HG03460 (cell line): Measurements from ENCODE around the gene LUZP2.

Experiments
- ATAC-seq: cut with Tn5 transposase; IDR thresholded peaks from one replicate; pipeline ENCODE4 v1.9.1; 2021; ENCODE audit not compliant: unreplicated experiment

LUZP2 gene

DNA sequence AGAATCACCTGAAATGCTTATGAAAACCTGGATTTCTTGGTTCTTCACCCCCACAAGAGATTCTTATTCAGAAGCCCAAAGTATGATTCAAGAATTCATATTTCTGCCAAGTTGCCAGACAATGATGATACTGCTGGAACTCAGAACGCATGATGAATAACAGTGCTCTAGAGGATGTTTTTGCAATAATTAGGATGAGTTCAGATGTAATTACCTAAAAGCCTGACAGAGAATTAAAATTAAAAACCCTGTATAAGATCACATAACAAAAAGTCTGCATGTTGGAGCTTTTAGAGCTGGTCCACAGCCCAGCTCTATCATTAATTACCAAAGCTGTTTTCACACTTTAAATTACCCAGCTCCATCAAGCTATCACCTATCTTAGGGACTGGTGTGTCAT lies 211.8 kb downstream of the LUZP2 start:
- ATAC-seq: no peak

DNA sequence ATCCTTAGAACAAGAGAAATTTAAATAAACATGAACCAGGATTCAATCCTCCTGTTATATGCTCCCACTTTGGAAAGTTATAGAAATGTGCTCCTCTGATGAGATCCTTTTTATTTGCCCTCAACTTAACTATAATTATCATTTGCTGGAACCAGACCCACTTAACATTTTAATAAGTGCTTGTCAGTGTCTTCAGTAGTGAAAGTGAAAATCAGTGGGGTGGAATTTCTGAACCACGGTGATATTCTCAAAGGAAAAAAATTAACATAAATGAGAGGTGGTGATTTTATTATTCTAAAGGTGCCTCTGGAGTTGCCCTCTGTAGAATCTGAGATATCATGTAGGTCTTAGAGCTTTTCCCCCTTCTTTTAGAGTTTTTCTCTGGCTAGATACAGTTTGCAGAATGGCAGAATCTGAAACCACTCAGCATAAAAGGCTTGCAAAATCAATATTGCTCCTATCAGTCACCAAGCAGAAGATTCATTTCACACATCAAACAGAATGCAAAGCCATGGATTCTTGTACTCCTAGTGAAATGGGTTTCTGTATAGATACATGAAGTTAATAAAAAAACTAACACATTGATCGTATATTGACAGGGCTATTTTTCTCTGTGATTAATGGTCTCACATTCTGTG lies 213.2 kb downstream of the LUZP2 start:
- ATAC-seq: no peak

DNA sequence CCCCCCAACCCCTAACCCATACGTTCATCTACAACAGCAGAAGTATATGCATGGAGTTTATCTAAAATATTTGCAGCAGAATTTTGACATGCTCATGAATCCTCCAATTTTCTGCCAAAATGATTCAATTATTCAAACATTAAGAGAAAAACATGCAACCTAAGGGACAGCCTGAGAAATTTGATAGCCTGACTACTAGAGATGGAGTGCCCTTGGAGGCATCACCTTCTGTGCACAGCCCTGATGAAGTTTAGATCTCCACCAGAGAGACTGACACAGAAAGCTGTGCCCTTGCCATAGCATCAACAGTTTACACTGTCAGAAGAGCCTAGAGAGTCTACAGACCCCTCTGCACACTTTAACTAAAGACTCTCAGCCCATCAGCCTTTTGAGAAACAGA lies 217.7 kb downstream of the LUZP2 start:
- no peak for ATAC-seq

DNA sequence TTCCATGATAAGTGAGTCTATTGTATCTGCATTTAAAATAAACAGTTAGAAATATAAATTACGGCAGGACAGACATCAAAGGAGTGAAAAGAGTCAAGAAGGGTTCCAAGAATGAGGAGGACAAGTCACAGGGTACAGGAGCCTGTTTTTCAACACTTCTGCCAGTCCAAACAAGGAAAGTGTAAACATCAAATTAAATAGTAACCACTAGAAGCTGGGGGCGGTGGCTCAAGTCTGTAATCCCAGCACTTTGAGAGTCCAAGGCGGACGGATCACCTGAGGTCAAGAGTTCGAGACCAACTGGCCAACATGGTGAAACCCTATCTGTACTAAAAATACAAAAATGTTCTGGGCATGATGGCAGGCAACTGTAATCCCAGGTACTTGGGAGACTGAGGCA lies 219.6 kb downstream of the LUZP2 start:
- no peak for ATAC-seq

DNA sequence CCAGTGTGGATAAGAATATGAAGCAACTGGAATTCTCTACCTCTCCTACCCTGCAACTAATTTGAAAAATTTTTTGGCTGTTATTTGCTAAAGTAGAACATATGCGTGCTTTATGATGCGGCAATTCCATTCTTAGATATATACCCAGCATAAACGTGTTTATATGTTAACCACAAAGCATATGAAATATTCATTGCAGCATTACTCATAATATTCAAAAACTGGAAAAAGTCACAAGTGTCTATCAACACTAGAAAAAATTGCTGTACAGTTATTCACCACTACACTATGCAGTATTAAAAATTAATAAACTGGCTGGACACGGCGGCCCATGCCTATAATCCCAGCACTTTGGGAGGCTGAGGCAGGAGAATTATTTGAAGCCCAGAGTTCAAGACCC lies 226.4 kb downstream of the LUZP2 start:
- no peak for ATAC-seq

DNA sequence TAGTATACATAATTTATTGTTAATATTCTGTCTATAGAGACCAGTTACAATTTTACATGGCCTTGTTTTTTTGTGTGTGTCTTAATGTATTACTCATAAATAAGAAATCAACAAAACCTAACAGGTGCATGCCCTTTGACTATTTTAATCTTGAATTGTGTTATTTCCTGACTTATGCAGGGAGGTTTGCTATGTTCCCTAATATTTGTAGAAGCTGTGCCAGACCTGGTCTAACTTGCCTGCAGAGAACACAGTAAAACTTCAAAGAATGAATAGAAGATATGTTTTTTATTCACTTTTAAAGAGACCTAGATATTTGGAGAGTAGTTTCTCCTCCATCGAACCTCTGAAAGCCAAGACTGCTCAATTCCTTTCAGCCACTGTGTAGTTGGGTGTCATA lies 234.7 kb downstream of the LUZP2 start:
- no peak for ATAC-seq

DNA sequence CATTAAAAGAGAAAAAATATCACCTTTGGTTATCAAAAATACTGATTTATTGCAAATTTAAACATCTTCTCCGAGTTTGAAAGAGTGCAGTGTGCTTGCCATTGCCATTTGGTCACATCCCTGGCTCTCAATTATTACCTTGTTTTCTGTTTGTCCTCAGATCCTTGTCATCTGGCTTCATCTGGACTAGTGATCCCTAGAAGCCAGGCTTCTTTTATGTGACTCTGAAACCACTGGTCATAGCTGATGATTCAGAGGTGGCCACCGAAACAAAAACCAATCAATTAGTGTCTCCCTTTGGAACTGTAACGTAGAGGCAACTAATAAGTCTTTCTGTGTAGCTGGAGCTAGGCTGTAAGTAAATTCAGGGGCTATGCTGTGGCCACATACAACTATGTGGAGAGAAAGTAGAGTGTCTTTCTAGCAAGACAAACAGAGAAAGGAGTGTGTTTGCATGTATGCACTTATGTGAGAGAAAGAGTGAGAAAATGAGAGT lies 237.9 kb downstream of the LUZP2 start:
- no peak for ATAC-seq

DNA sequence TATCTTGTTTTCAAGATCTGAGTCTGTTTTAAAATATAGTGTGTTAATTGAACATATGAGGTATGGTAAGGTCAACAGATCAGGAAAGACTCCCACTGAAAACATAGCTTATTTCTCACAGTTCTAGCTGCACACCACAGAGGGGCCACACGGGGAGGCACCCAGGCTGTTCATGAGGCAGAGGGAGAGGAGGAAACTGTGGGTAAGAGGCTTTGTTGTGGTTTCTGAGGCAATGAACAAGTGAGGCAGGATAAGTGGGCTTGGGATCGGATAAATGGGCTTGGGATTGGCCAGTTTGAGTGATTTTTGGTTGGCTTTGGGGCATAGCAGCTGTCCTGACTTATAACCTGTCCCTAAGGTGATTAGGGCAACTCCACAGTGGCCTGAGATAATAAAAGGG lies 242.1 kb downstream of the LUZP2 start:
- ATAC-seq: no peak

DNA sequence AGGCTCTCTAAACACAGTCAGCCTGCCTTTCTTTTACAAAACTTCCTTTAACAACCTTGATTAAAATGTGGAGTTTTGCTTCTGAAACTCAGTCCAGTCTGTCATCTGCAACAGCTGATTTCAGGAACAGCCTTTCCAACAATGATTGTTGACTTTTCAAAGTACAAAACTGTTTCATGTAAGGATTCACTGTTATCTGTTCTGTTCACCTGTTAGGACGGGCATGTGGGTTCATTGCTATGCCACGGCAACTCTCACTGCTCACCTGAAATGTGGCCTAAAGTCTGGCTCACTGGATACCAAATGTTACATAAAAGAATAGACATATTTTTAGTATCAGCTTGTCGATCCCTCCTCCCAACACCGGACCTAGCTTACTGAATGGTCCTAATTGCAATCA lies 242.8 kb downstream of the LUZP2 start:
- ATAC-seq: no peak

DNA sequence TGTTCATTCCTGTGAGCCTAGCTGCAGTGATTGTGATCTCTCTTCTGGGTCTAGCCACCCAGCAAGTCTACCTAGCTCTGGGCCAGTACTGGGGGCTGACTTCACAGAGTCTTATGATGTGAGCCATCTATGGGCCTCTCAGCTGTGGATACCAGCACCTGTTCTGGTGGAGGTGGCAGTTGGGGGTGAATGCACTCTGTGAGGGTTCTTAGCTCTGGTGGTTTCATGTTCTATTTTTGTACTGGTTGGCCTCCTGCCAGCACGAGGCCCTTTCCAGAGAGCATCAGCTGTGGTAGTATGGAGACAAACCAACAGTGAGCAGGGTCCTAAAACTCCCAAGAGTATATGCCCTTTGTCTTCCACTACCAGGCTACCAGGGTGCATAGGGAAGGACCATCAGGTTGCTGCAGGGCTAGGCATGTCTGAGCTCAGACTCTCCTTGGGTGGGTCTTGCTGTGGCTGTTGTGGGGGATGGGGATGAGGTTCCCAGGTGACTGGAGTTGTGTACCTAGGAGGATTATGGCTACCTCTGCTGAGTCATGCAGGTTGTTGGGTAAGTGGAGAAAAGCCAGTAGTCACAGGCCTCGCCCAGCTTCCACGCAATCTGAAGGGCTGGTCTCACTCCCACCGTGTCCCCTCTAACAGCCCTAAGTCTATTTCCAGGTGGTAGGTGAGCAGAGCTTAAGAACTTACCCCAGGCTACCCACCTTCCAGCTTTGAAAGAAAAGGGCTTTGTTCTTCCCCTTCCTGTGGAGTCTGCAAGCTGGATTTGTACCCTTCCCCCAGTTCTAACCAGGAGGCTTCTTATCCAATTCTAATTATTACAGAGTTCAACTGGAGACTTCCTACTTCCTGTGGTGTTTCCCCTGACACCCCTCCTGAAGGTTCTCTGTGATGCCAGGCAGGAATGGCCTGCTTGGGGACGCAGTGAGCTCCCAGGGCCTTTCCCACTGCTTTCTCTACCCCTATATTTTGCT lies 250.7 kb downstream of the LUZP2 start:
- ATAC-seq: no peak

DNA sequence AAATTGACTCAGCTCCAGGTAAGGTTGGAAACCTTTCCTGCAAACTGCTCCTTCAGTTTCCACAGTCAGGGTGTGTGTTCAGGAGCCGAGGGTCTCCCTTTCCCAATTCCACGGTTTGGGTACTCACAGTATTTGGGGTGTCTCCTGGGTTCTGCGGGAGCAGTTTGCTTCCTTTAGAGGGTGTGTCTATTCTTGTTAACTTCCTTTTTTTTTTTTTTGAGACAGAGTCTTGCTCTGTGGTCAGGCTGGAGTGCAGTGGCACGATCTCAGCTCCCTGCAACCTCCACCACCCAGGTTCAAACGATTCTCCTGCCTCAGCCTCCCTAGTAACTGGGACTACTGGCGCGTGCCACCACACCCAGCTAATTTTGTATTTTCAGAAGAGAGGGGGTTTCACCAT lies 251.4 kb downstream of the LUZP2 start:
- no peak for ATAC-seq

DNA sequence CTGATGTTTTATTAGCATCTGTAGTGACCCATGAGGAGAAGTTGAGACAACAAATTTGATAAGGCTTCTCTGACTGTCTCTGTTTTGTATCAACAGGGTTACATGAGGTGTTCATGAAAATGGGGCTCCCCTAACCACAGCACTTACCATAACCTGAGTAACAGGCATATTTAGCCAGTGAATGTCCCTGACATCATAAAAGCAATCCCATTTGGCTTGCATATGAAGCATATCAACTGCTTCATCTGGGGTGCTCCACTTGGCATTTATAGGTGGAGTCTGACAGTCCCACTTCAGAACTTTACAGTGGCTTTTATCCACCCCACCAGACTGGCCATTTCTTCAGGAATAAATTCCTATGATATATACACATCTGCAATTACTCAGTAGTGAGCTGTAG lies 257.6 kb downstream of the LUZP2 start:
- ATAC-seq: no peak

DNA sequence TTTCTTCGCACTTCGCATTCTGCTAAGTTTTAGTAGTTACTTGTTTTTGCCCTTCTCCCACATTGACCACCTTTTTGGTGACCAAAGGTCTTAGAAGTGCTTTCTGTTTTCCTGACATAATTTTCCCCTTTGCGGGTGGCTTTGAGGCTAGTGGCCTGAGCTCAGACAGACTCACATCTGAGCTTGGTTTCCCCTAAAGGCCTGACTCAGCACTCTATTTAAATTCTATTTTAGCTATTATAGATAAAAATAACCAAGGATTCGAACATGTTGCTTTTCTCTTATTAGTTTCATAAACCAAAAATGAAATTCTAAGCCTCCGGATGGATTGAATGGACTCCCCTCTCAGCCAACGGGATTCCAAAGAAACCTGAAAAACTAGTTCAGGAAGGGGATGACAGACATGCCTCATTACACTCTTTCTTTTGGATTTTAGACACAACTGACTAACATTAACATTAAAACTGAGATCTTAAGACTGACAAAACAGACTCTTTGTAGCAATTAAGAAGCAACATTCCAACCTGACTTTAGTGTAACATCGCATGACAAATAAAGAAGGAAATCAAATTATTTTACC lies 258.5 kb downstream of the LUZP2 start:
- no peak for ATAC-seq

DNA sequence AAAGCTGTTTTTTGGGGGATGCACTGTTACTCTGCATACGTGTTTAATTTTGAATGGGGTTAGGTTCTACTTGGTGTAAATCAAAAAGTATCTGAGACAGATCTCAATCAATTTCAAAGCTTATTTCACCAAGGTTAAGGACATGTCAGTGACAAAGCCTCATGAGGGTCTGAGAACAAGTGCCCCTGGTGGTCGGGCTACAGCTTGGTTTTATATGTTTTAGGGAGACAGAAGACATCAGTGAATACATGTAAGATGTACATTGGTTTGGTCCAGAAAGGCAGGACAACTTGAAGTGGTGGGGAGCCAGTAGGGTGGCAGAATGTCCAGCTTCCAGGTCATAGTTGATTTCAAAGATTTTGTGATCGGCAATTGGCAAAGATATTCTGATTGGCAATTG lies 262.9 kb downstream of the LUZP2 start:
- no peak for ATAC-seq

DNA sequence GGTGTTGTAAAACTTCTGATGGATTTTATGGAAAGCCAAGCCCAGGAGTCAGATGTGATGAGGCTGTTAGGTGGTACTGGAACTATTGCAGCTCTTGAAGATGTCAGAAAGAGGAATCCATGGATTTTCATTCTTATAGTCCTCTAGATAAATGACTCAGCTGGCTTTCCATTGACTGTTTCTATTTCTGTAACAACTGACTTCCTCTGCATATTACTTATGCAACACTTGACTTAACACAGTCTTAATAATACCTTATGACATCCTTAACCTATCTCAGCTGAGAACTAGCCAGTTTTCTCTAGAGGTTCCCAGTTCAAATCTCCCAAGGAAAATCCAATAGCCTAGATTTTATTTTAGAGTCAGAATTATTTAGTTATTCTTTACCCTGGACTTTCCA lies 263.8 kb downstream of the LUZP2 start:
- no peak for ATAC-seq

DNA sequence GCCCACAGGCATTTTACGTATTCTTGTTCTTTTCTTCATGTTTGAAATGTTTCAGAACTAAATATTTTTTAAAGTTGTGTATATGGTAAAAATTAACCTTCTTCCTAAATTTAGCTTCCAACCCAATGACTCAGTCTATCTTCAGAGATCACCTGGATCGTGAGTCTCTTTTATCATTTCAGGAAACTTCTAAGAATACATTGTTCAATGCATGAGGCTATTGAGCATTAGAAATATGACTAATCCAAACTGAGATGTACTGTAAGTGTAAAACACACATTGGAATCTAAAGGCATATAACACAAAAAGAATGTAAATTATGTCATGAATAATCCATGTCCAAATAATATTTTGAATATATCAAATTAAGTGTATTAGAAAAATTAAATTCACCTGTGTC lies 265.2 kb downstream of the LUZP2 start:
- ATAC-seq: no peak

DNA sequence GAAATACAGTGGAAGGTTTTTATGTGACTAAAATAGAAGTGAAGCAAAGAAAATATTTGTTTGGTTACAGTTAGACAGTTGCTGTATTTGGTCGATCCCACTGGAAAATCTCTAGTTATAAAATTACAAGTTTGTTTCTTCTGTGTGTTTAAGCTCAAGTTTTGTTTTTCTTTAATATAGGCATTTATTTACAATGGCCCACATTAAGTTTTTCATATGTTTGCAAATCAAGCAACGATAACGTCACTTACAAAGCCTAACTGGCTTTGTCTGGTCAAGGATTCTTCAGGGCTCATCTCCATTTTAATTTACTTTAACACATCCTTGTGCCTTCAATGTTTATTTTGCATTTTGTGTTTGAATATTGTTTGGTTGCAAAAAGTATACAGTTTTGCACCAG lies 270.6 kb downstream of the LUZP2 start:
- no peak for ATAC-seq

DNA sequence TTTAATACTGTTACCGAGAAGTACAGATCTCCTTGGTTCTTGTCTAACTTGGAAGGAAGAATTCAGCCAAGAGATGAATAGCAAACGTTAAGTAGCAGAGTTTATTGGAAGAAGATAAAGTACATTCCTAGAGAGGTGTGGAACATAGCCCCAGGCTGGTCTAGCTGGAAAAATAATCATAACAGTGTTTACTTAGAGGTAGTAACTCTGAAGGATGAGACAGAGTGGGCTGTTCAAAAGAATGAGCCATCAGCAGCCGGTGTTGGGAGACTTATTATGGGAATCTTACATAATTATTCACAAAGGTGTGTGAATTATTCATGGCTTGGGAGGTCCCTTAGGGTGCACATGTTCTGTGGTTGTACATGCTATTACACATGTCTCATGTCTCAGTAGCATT lies 276.5 kb downstream of the LUZP2 start:
- ATAC-seq: no peak

DNA sequence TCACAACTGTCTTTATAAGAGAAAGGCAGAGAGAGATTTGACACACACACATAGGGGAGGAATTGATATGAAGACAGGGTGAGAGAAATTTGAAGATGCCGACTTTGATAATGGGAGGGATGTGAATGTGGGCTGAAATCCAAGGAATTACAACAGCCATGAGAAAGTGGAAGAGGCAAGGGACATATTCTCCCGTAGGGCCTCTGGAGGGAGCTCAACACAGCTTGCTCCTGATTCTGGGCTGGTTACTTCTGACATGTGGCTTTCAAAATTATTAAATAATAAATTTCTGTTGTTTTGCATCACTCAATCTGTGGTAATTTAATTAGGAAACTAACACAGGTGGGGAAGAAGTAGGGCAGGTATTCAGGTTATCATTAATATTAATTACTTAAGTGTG lies 282.9 kb downstream of the LUZP2 start:
- no peak for ATAC-seq

DNA sequence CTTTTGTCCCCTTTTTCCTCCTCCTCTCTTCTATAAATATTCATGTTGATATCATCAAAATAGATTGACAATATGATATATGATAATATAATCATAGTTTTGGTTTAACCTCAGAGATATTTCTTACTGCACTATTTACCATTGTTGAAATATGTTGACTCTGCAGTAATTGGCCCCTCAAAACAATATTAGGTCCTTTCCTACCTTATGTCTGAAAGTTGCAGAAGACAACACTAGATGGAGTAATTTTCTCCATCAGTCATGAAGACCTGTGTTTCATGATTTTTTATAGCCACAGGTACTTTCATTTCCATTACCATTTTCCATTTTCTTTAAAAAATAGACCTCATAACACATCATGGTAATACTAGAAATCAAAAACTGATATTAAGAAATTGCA lies 284.4 kb downstream of the LUZP2 start:
- no peak for ATAC-seq

DNA sequence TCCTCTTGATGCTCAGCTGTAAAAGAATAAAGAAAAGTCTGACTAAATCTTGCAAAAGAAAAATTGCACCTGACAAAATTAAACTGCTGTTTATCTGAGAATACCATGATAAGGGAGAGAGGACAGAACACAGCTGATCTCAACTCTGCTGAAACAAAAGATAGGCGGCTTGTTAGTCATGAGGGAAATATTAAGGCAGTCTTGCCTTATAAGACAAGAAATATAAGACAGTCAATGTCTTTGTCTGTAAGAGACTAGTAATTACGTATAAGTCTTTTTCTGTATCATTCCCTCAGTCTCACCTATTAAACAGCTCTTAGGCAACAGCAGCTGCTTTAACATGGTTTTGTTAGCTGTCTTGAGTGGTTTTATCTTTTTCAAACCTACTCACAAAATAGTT lies 296.6 kb downstream of the LUZP2 start:
- ATAC-seq: no peak

DNA sequence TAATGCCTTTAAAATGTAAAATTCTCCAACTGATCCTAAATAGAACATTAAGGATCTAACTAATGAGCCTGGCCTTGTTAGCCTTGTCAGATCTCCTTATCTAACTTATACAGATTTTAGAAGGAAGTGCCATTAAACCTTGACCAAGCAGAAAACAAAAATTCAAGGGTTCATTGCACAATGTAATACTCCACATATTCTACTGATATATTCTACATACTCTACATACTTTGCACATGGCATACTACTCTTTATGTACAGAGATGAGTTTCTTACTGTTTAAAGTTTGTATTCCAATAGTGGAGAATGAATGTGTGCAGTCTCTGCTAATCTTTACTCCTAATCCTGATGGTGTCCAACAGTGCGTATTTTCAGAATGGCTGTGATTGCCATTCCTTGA lies 297.2 kb downstream of the LUZP2 start:
- no peak for ATAC-seq
